GM12873 (cell line): ENCODE measurements around the gene GALT.

Experiments
- TF ChIP-seq, protein P1 (sequence below): IDR thresholded peaks from 2 replicates; pipeline ENCODE4 v1.5.1; 2012; ENCODE audit warnings: low read depth, mild to moderate bottlenecking, moderate library complexity, low read length, control low read depth; ENCODE audit not compliant: insufficient read depth; ENCODE audit errors: missing control alignments

Gene GALT

DNA sequence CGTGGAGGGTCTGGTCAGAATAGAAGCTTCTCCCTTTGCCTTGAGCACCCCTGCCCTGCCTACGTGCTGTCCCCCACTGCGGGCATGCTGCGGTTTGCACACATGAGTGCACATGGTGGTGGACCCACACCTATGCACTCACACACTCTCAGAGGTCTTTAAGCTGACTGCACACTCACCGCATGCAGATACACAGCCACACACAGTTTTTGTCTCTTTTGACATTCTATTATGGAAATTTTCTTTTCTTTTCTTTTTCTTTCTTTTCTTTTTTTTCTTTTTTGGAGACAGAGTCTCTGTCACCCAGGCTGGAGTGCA, 17.0 kb upstream of the GALT start:
- TF ChIP-seq, protein P1, sequence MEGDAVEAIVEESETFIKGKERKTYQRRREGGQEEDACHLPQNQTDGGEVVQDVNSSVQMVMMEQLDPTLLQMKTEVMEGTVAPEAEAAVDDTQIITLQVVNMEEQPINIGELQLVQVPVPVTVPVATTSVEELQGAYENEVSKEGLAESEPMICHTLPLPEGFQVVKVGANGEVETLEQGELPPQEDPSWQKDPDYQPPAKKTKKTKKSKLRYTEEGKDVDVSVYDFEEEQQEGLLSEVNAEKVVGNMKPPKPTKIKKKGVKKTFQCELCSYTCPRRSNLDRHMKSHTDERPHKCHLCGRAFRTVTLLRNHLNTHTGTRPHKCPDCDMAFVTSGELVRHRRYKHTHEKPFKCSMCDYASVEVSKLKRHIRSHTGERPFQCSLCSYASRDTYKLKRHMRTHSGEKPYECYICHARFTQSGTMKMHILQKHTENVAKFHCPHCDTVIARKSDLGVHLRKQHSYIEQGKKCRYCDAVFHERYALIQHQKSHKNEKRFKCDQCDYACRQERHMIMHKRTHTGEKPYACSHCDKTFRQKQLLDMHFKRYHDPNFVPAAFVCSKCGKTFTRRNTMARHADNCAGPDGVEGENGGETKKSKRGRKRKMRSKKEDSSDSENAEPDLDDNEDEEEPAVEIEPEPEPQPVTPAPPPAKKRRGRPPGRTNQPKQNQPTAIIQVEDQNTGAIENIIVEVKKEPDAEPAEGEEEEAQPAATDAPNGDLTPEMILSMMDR: no peak

DNA sequence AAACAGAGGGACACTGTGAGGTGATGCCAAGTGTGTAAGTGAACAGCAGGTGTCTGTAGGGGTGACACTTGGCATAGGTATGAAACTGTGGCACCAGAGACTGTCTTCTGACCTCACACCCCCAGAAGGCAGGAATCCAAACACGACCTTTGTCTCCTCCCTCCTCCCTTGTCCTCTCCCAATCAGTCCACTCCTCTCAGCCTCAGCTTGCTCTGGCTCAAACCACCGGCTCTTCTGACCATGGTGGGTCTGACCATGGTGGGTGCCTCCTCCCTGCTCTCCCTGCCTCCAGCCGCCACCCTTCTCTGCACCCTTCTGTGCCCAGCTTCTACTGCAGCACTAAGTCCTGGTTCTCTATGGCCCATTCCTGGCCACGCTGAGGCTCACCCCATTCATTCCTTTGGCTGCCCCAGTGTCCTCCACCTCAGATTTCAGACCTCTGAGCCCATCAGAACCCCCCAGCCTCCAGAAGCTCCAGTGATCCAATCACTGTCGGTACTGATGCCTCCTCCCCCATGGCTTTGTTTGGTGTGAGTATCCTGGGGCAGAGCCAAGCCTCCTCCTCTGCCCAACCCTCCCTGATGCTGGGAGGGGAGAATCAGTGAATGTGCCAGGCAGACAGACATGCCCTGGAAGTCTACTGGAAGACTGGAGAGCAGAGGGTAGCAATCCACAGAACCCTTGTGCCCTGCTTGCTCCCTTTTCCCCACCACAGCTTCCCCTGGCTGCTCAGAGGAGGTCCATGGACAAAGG, 15.9 kb upstream of the GALT start:
- TF ChIP-seq, protein P1: no peak

GRCh38 chr9:34633166-34633565, 13.3 kb upstream of the GALT start:
- TF ChIP-seq, protein P1: no peak

DNA sequence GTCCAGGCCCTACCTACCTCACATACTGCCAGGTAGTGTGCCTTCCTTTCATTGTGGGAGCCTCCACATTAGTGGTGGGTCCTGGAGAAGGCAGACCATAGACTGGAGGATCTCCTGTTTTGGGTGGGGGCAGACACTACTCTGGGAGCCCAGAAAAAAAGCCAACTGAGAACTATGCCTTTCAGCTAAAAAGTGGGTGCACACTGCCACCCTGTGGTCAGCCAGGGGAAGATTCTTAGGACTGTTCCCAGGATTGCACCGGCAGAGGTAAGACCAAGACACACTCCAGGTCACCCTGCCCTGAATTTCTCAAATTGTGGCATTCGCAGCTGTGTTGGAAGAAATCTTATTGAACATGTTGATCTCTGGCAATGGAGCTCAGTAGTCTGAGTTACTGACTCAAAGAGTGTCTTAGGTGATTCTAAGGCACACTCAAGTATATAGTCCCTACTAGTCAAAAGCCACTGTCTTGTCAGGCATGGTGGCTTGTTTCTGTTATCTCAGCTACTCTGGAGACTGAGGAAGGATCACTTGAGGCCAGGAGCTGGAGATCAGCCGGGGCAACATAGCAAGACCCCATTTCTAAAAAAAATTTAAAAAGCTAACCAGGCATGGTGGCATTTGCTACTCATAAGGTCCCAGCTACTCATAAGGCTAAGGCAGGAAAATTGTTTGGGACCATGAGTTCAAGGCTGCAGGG, 12.5 kb upstream of the GALT start:
- TF ChIP-seq, protein P1: peak; percentile 90

GRCh38 chr9:34634551-34635248, 11.8 kb upstream of the GALT start:
- TF ChIP-seq, protein P1: peak; percentile 1

DNA sequence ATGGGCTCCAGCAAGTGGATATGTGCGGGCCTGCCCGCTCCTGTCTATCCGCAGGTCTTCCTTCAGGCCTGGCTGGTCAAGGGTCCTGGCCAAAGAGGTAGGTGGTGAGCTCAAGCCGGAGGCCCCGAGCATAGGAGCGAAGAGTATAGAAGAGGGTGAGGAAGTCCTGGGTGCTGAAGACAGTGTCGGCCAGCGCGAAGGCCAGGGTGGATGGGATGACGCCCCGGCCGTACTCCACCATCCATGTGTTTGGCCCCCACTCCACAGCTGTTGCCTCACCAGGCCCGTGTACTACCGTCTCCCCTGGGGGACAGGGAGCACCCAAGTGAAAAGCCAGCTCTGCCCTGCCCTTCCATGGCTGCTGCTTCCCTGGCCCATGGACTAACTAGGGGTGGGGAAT, 10.9 kb upstream of the GALT start:
- TF ChIP-seq, protein P1: no peak

- TF ChIP-seq, protein P1: no peak
Observed at GRCh38 chr9:34636791-34637355, 9.6 kb upstream of the GALT start.
